WTC11 (cell line): Measurements from ENCODE around the gene SHISA6.
"Not testable (repeated sequence)": the region's sequence is repeated elsewhere in the genome, so short reads cannot be mapped to it uniquely, and the experiment has no call there.

ENCODE experiments used
- ATF1 ChIP-seq: sonication (generic); formaldehyde crosslinking; IDR thresholded peaks from 2 replicates; pipeline ENCODE4 v1.8.1; 2023; ENCODE audit warnings: mild to moderate bottlenecking, moderate library complexity, missing genetic modification reagents
- FOXK1 ChIP-seq: sonication (generic); formaldehyde crosslinking; IDR thresholded peaks from 2 replicates; pipeline ENCODE4 v1.8.0; 2022; ENCODE audit warnings: mild to moderate bottlenecking, moderate library complexity, missing genetic modification reagents
- GABPB1 ChIP-seq: sonication (generic); formaldehyde crosslinking; IDR thresholded peaks from 2 replicates; pipeline ENCODE4 v1.8.1; 2023; ENCODE audit warnings: mild to moderate bottlenecking, missing genetic modification reagents

DNA sequence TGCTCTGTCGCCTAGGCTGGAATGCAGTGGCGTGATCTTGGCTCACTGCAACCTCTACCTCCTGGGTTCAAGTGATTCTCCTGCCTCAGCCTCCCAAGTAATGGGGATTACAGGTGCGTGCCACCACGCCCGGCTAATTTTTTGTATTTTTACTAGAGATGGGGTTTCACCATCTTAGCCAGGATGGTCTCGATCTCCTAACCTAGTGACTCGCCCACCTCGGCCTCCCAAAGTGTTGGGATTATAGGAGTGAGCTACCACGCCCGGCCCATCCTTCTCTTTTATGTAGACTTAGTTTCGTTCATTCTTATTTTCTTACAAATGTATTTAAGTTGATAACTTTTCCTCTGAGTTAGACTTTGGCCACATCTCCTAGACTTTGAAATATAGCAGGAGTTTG lies 75.4 kb downstream of the SHISA6 start:
- TF ChIP-seq GABPB1, ATF1, FOXK1 (CRISPR knock-in tag): not testable (repeated sequence)
